HepG2 (cell line): Measurements from ENCODE around the gene RNH1. TPM values are rescaled to one million over a fixed set of nuclear protein-coding genes. Genes with fewer than 3 reads are reported as not detected.

ENCODE experiments used
- GLI4 ChIP-seq: sonication (generic); formaldehyde crosslinking; IDR thresholded peaks from 2 replicates; pipeline ENCODE4 v1.5.1; 2020; ENCODE audit warnings: missing genetic modification reagents, mild to moderate bottlenecking, moderate library complexity, borderline replicate concordance
- GMEB1 ChIP-seq: sonication (generic); formaldehyde crosslinking; IDR thresholded peaks from 2 replicates; pipeline ENCODE4 v1.5.1; 2020; ENCODE audit warnings: missing genetic modification reagents, mild to moderate bottlenecking, borderline replicate concordance
- HNF4A ChIP-seq: sonication (generic); formaldehyde crosslinking; IDR thresholded peaks from 2 replicates; pipeline ENCODE4 v1.4.0; 2020; ENCODE audit warnings: missing genetic modification reagents
- KAT7 ChIP-seq: IDR thresholded peaks from 2 replicates; pipeline ENCODE4 v1.6.1; 2018; ENCODE audit warnings: borderline replicate concordance, missing compliant biosample characterization
- MLXIP ChIP-seq: sonication (generic); formaldehyde crosslinking; IDR thresholded peaks from 2 replicates; pipeline ENCODE4 v1.9.0; 2021; ENCODE audit warnings: missing genetic modification reagents, borderline replicate concordance
- MXD3 ChIP-seq: IDR thresholded peaks from 2 replicates; pipeline ENCODE4 v1.6.1; 2016; ENCODE audit warnings: mild to moderate bottlenecking, missing biosample characterization, missing genetic modification reagents
- PRDM15 ChIP-seq: sonication (generic); formaldehyde crosslinking; IDR thresholded peaks from 2 replicates; pipeline ENCODE4 v1.4.0; 2020; ENCODE audit warnings: missing genetic modification reagents
- TBL1XR1 ChIP-seq: fragments of 150-350 bp; IDR thresholded peaks from 2 replicates; pipeline ENCODE4 v1.6.1; 2014; ENCODE audit warnings: borderline replicate concordance, low read length; ENCODE audit not compliant: partially characterized antibody
- THRA ChIP-seq: sonication (generic); formaldehyde crosslinking; IDR thresholded peaks from 2 replicates; pipeline ENCODE4 v1.4.0; 2020; ENCODE audit warnings: missing genetic modification reagents, borderline replicate concordance
- TRIM24 ChIP-seq: sonication (generic); formaldehyde crosslinking; IDR thresholded peaks from 2 replicates; pipeline ENCODE4 v1.8.0; 2022; ENCODE audit warnings: mild to moderate bottlenecking, missing genetic modification reagents
- ZNF282 ChIP-seq: fragments of 450-650 bp; IDR thresholded peaks from 2 replicates; pipeline ENCODE4 v1.6.1; 2018; ENCODE audit not compliant: partially characterized antibody
- ZNF335 ChIP-seq: sonication (generic); formaldehyde crosslinking; IDR thresholded peaks from 2 replicates; pipeline ENCODE4 v1.4.0; 2020; ENCODE audit warnings: missing genetic modification reagents
- ZNF563 ChIP-seq: sonication (generic); formaldehyde crosslinking; IDR thresholded peaks from 2 replicates; pipeline ENCODE4 v1.8.0; 2022; ENCODE audit warnings: mild to moderate bottlenecking, moderate library complexity, missing genetic modification reagents
- ZNF564 ChIP-seq: sonication (generic); formaldehyde crosslinking; IDR thresholded peaks from 2 replicates; pipeline ENCODE4 v1.8.1; 2023; ENCODE audit warnings: mild to moderate bottlenecking, missing genetic modification reagents
- ZNF605 ChIP-seq: sonication (generic); formaldehyde crosslinking; IDR thresholded peaks from 2 replicates; pipeline ENCODE4 v1.8.0; 2022; ENCODE audit warnings: mild to moderate bottlenecking, missing genetic modification reagents
- ZNF678 ChIP-seq: sonication (generic); formaldehyde crosslinking; IDR thresholded peaks from 2 replicates; pipeline ENCODE4 v1.4.0; 2020; ENCODE audit warnings: mild to moderate bottlenecking, missing genetic modification reagents
- ZNF746 ChIP-seq: sonication (generic); formaldehyde crosslinking; IDR thresholded peaks from 2 replicates; pipeline ENCODE4 v1.8.0; 2022; ENCODE audit warnings: mild to moderate bottlenecking, missing genetic modification reagents
- ZNF781 ChIP-seq: sonication (generic); formaldehyde crosslinking; IDR thresholded peaks from 2 replicates; pipeline ENCODE4 v1.5.1; 2020; ENCODE audit warnings: borderline replicate concordance, mild to moderate bottlenecking, missing genetic modification reagents; ENCODE audit errors: not compliant biosample characterization
- polyA plus RNA-seq, 8 experiments: library from polyadenylated mRNA; depleted of rRNA in 3 of 8; stranded (reverse) in 7 of 8; unstranded in 1 of 8; fragments of >200 nt; fragmentation: Illumina TruSeq in 4 of 8; extraction: Trizol in 4 of 8; gene quantifications; 2 replicates each; pipeline versions ENCODE4 v1.2.1 to v1.2.3, GENCODE V29; 2011 to 2016; ENCODE audit warnings: low read depth in 4 of 8, missing spikeins in 1 of 8, mixed read lengths in 1 of 8; ENCODE audit not compliant: insufficient read depth in 1 of 8
- total RNA-seq, 5 experiments: library from RNA; depleted of rRNA; stranded (reverse); fragments of >200 nt; fragmentation: Illumina TruSeq; extraction: Trizol; gene quantifications; 2 replicates each; pipeline ENCODE4 v1.2.3, GENCODE V29; 2016; ENCODE audit warnings: low read depth in 1 of 5

The RNH1 gene
- total and polyA plus RNA-seq, 2 of the 13 experiments (the other 11 are each of a cell fraction or from before 2014, with no cell fraction given), result 36.0 to 74.1 TPM

- TF ChIP-seq THRA (CRISPR knock-in tag) (0 out of 2 replicates have a peak, but pooled peaks have one; percentile 10), ZNF563 (CRISPR knock-in tag) (peak; percentile 19; the same call in 1 of the 2 replicates), ZNF781 (CRISPR knock-in tag) (peak; percentile 37), GMEB1 (CRISPR knock-in tag) (peak; percentile 94), ZNF564 (CRISPR knock-in tag) (peak; percentile 86), GLI4 (CRISPR knock-in tag) (0 out of 2 replicates have a peak, but pooled peaks have one; percentile 66), ZNF282 (no peak), MXD3 (CRISPR knock-in tag) (peak; percentile 60), ZNF335 (CRISPR knock-in tag) (peak; percentile 56; the same call in 1 of the 2 replicates), MLXIP (CRISPR knock-in tag) (no peak), PRDM15 (CRISPR knock-in tag) (0 out of 2 replicates have a peak, but pooled peaks have one; percentile 24), ZNF605 (CRISPR knock-in tag) (peak; percentile 87; the same call in 1 of the 2 replicates), TRIM24 (CRISPR knock-in tag) (no peak), ZNF746 (CRISPR knock-in tag) (no peak), TBL1XR1 (no peak), HNF4A (peak; percentile 10; the same call in 1 of the 2 replicates), ZNF678 (CRISPR knock-in tag) (0 out of 2 replicates have a peak, but pooled peaks have one; percentile 11), KAT7 (CRISPR knock-in tag) (no peak)
Observed at GRCh38 chr11:506238-506994, 626 bp downstream of the RNH1 start (continued).
